Ectodermal cell (in vitro differentiated cells): ENCODE data around the gene CHCHD10.
"Not testable (repeated sequence)": the region's sequence is repeated elsewhere in the genome, so short reads cannot be mapped to it uniquely, and the experiment has no call there.

Experiments used
- H3K27ac ChIP-seq: 2 replicates; pipeline ENCODE4 v1.7.0; 2013; ENCODE audit warnings: mild to moderate bottlenecking, low read depth, low read length; ENCODE audit not compliant: insufficient read depth, poor library complexity, severe bottlenecking
- H3K27me3 ChIP-seq: 2 replicates; pipeline ENCODE4 v1.7.0; 2013; ENCODE audit warnings: mild to moderate bottlenecking, low read length; ENCODE audit not compliant: insufficient read depth, control insufficient read depth, poor library complexity, severe bottlenecking
- H3K36me3 ChIP-seq: one replicate; pipeline ENCODE4 v1.7.0; 2013; ENCODE audit warnings: low read length; ENCODE audit not compliant: control insufficient read depth, insufficient read depth
- H3K4me1 ChIP-seq: one replicate; pipeline ENCODE4 v1.7.0; 2013; ENCODE audit warnings: low read length; ENCODE audit not compliant: control insufficient read depth, insufficient read depth
- H3K4me3 ChIP-seq: 2 replicates; pipeline ENCODE4 v1.7.0; 2013; ENCODE audit warnings: low read depth, low read length, control low read depth; ENCODE audit not compliant: insufficient read depth
- H3K9me3 ChIP-seq: 2 replicates; pipeline ENCODE4 v1.7.0; 2013; ENCODE audit warnings: mild to moderate bottlenecking, low read length, moderate library complexity; ENCODE audit not compliant: control insufficient read depth
- WGBS, 2 experiments: methylation state at CpG; one replicate each; pipeline ENCODE4 v1.1.7; 2013; ENCODE audit warnings: missing lambda C conversion rate in 2 of 2; 5-methylcytosine and 5-hydroxymethylcytosine counted together

CHCHD10 gene

GRCh38 chr22:23750714-23751440 is 16.9 kb downstream of the CHCHD10 start, which contains the start of gene ZNF70:
Gene ZNF70, minus strand, starts transcription at chr22:23751112. Its CDS starts 5,972 bp downstream, at chr22:23745140.
- peak within 1 kb of the TSS; percentile 58 for H3K27ac ChIP-seq

GRCh38 chr22:23750367-23750713 is 17.4 kb downstream of the CHCHD10 start:
- Histone ChIP-seq H3K36me3 (no peaks in the 10 kb centered on the region), H3K4me3 (peak overlapping the region; percentile 86), H3K27ac (no peak overlapping the region), H3K4me1 (peaks cover 6% of the 10 kb centered on the region), H3K9me3 (no peaks in the 10 kb centered on the region), H3K27me3 (no peaks in the 10 kb centered on the region)
- 55 to 60% methylated on average over 5 of the region's 5 CpGs for WGBS, 2 experiments

More at GRCh38 chr22:23750714-23751440, 16.9 kb downstream of the CHCHD10 start, which contains the start of gene ZNF70:
- no peaks in the 10 kb centered on the region for H3K36me3 ChIP-seq
- H3K9me3 ChIP-seq: no peaks in the 10 kb centered on the region
- WGBS, 2 experiments: 0 to 1% methylated on average over 78 of the region's 78 CpGs
- H3K4me1 ChIP-seq: peaks cover 6% of the 10 kb centered on the region
- peak within 1 kb of the TSS; percentile 86 for H3K4me3 ChIP-seq
- no peaks in the 10 kb centered on the region for H3K27me3 ChIP-seq

GRCh38 chr22:23749841-23750301 is 17.9 kb downstream of the CHCHD10 start:
- Histone ChIP-seq H3K36me3 (no peaks in the 10 kb centered on the region), H3K4me1 (peaks cover 6% of the 10 kb centered on the region), H3K27me3 (no peaks in the 10 kb centered on the region), H3K27ac (no peak overlapping the region), H3K4me3 (peak overlapping the region; percentile 86), H3K9me3 (no peaks in the 10 kb centered on the region)
- 91% methylated on average over 12 of the region's 12 CpGs for WGBS, 2 experiments

GRCh38 chr22:23745791-23746190 is 22.0 kb downstream of the CHCHD10 start:
- no peak overlapping the region for H3K27ac ChIP-seq
- no peak overlapping the region for H3K4me3 ChIP-seq
- H3K9me3 ChIP-seq: no peaks in the 10 kb centered on the region
- H3K4me1 ChIP-seq: peaks cover 6% of the 10 kb centered on the region
- H3K36me3 ChIP-seq: peaks cover 12% of the 10 kb centered on the region
- 90 to 96% methylated on average over 6 of the region's 6 CpGs for WGBS, 2 experiments
- no peaks in the 10 kb centered on the region for H3K27me3 ChIP-seq

- no peaks in the 10 kb centered on the region for H3K9me3 ChIP-seq
- no peaks in the 10 kb centered on the region for H3K27me3 ChIP-seq
- no peak overlapping the region for H3K4me3 ChIP-seq
- no peaks in the 10 kb centered on the region for H3K4me1 ChIP-seq
- WGBS, 2 experiments: 96% methylated on average over 14 of the region's 14 CpGs
- H3K27ac ChIP-seq: no peak overlapping the region
- peaks cover 12% of the 10 kb centered on the region for H3K36me3 ChIP-seq
Observed at GRCh38 chr22:23744485-23744884, 23.3 kb downstream of the CHCHD10 start.

GRCh38 chr22:23744001-23744400 is 23.8 kb downstream of the CHCHD10 start:
- Histone ChIP-seq H3K27me3 (no peaks in the 10 kb centered on the region), H3K4me1 (no peaks in the 10 kb centered on the region), H3K36me3 (peaks cover 12% of the 10 kb centered on the region), H3K4me3 (no peak overlapping the region), H3K9me3 (no peaks in the 10 kb centered on the region), H3K27ac (no peak overlapping the region)
- WGBS, 2 experiments: 95 to 96% methylated on average over 13 of the region's 13 CpGs

GRCh38 chr22:23743303-23743705 is 24.5 kb downstream of the CHCHD10 start:
- WGBS, 2 experiments: 66 to 75% methylated on average over 2 of the region's 2 CpGs

GRCh38 chr22:23742505-23743264 is 25.1 kb downstream of the CHCHD10 start:
- 93% methylated on average over 7 of the region's 7 CpGs for WGBS, 2 experiments
- H3K4me3 ChIP-seq: no peak overlapping the region

More at GRCh38 chr22:23743303-23743705, 24.5 kb downstream of the CHCHD10 start:
- no peaks in the 10 kb centered on the region for H3K4me1 ChIP-seq
- no peak overlapping the region for H3K4me3 ChIP-seq
- peaks cover 12% of the 10 kb centered on the region for H3K36me3 ChIP-seq
- no peak overlapping the region for H3K27ac ChIP-seq
- no peaks in the 10 kb centered on the region for H3K9me3 ChIP-seq
- H3K27me3 ChIP-seq: no peaks in the 10 kb centered on the region

GRCh38 chr22:23737696-23738095 is 30.1 kb downstream of the CHCHD10 start:
- H3K4me1 ChIP-seq: no peaks in the 10 kb centered on the region
- H3K27me3 ChIP-seq: no peaks in the 10 kb centered on the region
- no peaks in the 10 kb centered on the region for H3K9me3 ChIP-seq
- no peaks in the 10 kb centered on the region for H3K36me3 ChIP-seq
- H3K4me3 ChIP-seq: no peak overlapping the region
- no peak overlapping the region for H3K27ac ChIP-seq

More at GRCh38 chr22:23742505-23743264, 25.1 kb downstream of the CHCHD10 start:
- H3K36me3 ChIP-seq: peaks cover 12% of the 10 kb centered on the region
- no peaks in the 10 kb centered on the region for H3K4me1 ChIP-seq
- H3K9me3 ChIP-seq: no peaks in the 10 kb centered on the region
- H3K27ac ChIP-seq: no peak overlapping the region
- no peaks in the 10 kb centered on the region for H3K27me3 ChIP-seq

GRCh38 chr22:23728108-23728507 is 39.7 kb downstream of the CHCHD10 start:
- H3K27me3 ChIP-seq, H3K4me3 ChIP-seq, H3K36me3 ChIP-seq, H3K27ac ChIP-seq, H3K4me1 ChIP-seq, H3K9me3 ChIP-seq: not testable (repeated sequence)
- 91 to 94% methylated on average over 4 of the region's 4 CpGs for WGBS, 2 experiments
